Ammon's horn (tissue), 1 donor: ENCODE measurements around the gene LTBP3.
"Not testable (repeated sequence)": the region's sequence is repeated elsewhere in the genome, so short reads cannot be mapped to it uniquely, and the experiment has no call there.

Experiments
- DNase-seq: peaks from one replicate; pipeline ENCODE4 v3.0.0-alpha.2; 2016; ENCODE audit warnings: low spot score

Gene LTBP3

DNA sequence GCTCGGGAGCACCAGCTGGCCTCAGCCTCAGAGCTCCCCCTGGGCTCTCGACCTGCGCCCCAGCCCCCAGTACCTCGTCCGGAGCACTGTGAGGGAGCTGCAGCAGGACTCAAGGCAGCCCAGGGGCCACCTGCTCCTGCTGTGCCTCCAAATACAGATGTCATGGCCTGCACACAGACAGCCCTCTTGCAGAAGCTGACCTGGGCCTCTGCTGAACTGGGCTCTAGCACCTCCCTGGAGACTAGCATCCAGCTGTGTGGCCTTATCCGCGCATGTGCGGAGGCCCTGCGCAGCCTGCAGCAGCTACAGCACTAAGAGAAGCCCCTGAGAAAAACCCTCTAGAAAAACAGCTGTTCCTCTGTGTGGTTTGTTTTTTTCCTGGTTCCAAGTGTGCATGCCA lies 13.3 kb upstream of the LTBP3 start:
- no peak for DNase-seq

GRCh38 chr11:65569973-65570918 lies 12.1 kb upstream of the LTBP3 start, which contains the start of gene ZNRD2:
Gene ZNRD2 (plus strand): TSS chr11:65570477. CDS start chr11:65570492, 15 bp downstream.
- DNase-seq, result peak; percentile 99

- DNase-seq, result no peak
Observed at GRCh38 chr11:65569164-65569972, 11.2 kb upstream of the LTBP3 start.

- no peak for DNase-seq
Observed at GRCh38 chr11:65565624-65566453, 7.7 kb upstream of the LTBP3 start.

- not testable (repeated sequence) for DNase-seq
Observed at GRCh38 chr11:65564879-65565559, 6.9 kb upstream of the LTBP3 start.

GRCh38 chr11:65563601-65564000 lies 5.4 kb upstream of the LTBP3 start:
- DNase-seq, result no peak

- no peak for DNase-seq
Observed at GRCh38 chr11:65562788-65563187, 4.6 kb upstream of the LTBP3 start.

DNA sequence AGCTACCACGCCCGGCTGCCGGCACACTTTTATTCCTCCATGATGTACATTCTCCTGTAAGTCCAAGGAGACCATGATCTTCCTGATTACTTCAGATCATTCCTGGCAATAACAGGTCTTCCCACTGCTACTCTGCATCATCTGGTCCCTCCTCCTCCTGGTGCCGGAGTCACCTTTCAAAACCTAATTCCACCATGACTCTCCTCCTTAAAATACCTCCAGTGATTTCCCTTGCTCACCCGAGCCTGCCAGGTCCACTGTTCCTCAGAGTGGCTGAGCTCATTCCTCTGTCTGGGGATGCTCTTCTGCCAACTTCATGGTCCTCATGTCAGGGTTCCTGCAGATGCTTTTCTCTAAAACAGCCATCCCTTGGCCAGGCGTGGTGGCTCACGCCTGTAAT lies 3.9 kb upstream of the LTBP3 start:
- no peak for DNase-seq

DNA sequence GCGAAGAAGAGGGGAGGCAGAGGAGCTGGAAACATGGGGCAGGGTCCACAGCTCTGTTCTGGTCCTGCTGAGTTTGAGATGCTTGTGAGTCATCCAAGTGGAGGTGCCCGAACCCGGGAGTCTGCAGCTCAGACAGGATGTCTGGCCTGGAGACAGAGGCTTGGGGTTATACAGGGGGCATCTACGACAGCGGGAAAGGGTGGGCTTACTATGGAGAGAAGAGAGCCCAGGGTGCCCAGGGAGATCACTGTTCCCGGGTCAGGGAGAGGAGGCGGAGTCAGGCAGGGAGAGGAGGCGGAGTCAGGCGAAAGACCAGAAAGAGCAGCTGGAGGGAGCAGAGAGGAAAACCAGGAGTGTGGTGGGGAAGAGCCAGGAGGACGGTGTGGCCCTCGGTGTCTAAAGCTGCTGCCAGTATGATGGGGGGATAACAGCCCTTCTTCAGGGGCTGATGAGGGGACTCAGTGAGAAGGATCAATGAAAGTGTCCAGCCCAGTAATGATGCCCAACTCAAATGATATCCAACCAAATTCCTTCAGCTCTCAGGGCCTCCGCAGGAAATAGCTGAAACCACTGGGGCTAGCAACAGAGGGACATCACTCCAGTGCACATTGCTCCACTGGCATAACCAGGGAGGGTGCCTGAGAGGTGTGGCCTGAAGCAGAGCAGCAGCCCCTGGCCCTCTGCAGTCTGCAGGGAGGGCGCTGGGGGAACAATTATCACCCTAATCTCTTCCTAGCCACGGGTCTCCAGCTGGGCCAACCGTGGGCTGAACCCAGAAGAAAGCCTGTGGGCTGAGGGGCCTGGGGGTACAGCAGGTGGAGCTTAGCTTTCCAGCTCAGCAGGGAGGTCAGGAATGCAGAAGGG lies 2.6 kb upstream of the LTBP3 start:
- DNase-seq, result peak; percentile 71

DNA sequence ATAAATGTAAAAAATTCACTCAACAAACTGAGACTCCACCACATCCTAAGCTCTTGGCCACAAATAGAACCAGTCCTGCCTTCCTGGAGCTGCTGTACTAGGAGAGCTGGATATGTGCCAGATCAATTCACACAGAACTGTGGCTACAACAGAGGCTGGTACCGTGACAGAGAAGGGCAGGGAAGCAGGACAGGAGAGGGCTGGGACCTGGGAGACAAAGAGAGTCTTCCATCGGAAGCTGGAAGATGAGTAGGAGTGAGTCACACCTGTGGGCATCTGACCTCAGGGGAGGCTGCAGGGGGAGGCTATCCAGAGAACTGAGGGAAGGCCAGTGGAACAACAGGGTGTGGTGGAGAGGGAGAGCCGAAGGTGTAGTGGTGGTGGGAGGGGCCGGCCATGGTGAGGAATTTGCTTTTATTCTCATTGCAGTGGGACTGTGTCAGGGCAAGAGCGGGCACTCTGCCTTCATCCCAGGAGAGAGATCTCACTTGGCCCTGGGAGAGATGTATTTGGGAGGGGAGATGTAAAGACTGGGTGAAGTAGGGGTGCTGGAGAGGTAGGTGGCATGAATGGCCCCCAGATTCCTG lies 1.9 kb upstream of the LTBP3 start:
- DNase-seq, result peak; percentile 55

GRCh38 chr11:65559535-65559934 lies 1.4 kb upstream of the LTBP3 start:
- DNase-seq, result no peak

- DNase-seq, result peak; percentile 78
Observed at GRCh38 chr11:65558930-65559509, 861 bp upstream of the LTBP3 start.

GRCh38 chr11:65557280-65558001 lies 718 bp downstream of the LTBP3 start:
- DNase-seq, result no peak

- no peak for DNase-seq
Observed at GRCh38 chr11:65556470-65557279, 1.5 kb downstream of the LTBP3 start.

- no peak for DNase-seq
Observed at GRCh38 chr11:65555693-65556231, 2.4 kb downstream of the LTBP3 start.

DNA sequence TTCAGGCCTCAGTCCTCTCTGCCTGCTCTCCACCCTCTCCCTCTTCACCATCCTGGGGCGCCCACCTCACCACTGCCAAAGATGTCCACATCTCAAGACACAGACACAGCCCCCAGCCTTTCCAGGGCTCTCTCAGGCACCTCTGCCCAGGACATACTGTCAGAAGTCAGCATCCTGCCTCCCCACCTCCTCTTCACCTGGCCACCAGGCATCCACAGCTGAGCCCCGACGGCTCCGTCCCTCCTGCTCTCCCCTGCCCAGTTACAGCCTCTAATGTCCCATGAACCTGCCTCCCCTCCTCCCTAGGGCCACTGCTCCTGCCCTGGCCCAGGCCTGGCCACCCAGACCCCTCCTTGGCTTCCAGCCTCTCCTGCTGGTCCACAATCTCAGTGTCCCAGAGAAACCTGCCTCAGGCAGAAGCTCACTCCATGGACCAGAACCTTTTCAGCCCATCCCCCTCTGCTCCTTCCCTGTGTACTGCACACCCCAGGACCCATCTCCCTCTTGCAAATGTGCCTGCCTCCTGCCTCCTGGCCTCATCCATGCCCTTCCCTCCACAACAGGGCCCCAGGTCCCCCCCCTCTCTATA lies 3.2 kb downstream of the LTBP3 start:
- no peak for DNase-seq

DNA sequence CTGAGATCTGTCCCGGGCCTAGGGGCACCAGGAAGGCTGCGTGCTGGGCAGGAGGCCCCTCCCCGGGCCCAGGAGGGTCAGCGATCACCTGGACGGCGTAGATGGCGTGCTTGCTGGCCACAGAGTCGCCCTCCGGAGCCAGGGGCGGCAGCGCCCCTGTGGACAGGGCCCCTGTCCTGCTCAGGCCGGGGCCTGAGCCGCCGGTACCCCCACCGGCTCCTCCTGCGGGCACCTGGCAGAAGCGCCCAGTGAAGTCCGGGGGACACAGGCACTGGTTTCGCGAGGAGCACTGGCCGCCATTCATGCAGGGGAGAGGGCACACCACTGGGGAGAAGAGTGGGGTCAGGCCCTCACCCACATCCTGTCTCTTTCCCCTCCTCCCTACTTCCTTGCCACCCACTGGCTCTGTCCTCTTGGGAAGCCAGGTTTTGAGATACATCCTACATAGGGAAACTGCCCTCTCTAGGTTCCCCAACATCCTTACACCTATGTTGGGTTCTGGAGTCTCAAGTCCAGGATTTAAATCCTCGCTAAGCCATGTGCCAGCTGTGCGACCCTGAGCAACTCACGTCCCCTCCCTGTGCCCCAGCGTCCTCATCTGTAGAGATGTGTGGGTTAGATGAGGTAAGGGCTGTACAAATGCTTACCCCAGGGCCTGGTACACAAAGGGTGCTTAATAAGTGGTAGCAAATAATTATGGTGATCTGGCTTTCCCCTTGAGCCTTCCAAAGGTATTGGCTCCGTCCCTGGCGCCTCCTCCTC lies 3.9 kb downstream of the LTBP3 start:
- no peak for DNase-seq
